Measurements from ENCODE around the gene TEX28.
"Not testable (repeated sequence)": the region's sequence is repeated elsewhere in the genome, so short reads cannot be mapped to it uniquely, and the experiment has no call there.

TEX28 gene

DNA sequence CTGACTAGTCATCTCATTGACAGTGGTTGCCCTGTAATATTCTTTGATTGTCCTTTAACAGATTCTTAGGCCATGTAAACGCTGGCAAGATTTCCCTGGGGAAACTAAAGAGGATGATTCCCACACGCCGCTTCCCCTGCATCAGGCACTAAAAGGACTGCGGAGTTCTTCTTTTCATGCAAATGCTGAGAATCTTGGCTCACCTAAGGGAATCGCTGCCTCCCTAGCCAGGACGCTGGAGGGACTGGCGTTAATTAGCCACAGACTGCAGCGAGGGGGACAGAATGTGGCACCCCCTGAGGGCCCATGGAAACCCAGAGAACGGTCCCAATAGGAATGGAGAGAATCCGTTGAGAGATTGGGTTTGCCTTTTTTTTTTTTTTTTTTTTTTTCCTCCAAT, 8.5 kb downstream of the TEX28 start:
- H3K9me3 ChIP-seq (ENCODE audit: control insufficient read depth, insufficient read depth, low read length); H3K27me3 ChIP-seq (ENCODE audit: control insufficient read depth, insufficient read depth, low read length); H3K9ac ChIP-seq (ENCODE audit: low read depth, low read length); H3K4me1 ChIP-seq (ENCODE audit: control insufficient read depth, insufficient read depth, low read length); H3K36me3 ChIP-seq (ENCODE audit: control insufficient read depth, insufficient read depth, low read length); H3K4me3 ChIP-seq (ENCODE audit: low read depth, low read length): not testable (repeated sequence)

DNA sequence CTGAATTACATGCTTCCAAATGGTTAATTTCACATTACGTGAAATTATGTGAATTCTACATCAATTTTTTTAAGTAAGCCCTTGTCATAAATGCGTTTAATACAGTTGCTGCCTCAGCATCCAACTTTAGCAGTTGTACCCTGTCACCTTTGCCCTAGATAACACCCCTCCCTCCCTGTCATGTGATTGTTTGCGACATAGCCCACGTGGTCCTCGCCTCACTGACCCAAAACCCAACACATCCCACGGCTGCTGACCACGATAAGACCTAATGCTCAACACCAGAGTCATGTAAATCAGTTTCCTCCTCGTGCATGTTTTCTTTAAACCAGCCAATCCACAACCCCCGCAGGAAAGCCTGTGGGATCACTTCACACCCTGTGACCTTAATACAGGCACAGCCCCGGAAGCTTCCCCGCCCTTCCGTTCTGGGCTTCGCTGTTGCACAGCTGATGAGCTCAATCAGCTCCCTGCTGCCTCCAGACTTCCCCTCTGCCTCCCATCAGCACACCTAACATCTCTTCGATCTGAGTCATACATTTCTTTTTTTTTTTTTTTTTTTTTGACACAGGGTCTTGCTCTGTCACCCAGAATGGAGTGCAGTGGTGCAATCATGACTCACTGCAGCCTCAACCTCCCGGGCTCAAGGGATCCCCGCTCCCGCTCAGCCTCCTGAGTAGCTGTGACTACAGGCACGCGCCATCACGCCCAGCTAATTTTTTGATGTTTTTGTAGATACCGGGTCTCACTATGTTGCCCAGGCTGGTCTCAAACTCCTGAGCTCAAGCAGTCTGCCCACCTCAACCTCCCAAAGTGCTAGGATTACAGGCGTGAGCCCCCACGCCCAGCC, 10.2 kb downstream of the TEX28 start:
- not testable (repeated sequence) for H3K27me3 ChIP-seq (ENCODE audit: control insufficient read depth, insufficient read depth, low read length); H3K9ac ChIP-seq (ENCODE audit: low read depth, low read length); H3K36me3 ChIP-seq (ENCODE audit: control insufficient read depth, insufficient read depth, low read length); H3K4me3 ChIP-seq (ENCODE audit: low read depth, low read length); H3K4me1 ChIP-seq (ENCODE audit: control insufficient read depth, insufficient read depth, low read length); H3K9me3 ChIP-seq (ENCODE audit: control insufficient read depth, insufficient read depth, low read length)

DNA sequence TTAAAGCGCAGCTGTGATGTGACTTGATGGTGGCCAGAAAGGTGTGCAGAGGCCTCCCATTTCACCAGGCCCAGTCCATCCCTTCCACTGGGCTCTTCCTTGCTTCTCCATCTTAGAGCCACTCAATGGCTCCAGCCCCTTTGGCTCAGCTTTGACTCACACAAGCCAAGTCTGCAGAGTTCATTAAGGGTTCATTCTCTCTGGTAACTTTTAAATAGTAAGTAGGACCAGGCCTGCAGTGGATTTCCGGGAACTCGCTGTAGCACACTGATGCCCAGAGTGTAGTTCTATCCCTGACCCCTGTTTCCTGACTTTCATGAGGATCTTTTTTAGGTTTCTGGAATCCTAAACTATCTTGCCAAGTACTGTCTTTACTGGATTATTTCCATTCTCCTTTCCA, 25.7 kb downstream of the TEX28 start:
- not testable (repeated sequence) for H3K4me1 ChIP-seq (ENCODE audit: control insufficient read depth, insufficient read depth, low read length); H3K4me3 ChIP-seq (ENCODE audit: low read depth, low read length); H3K9ac ChIP-seq (ENCODE audit: low read depth, low read length); H3K9me3 ChIP-seq (ENCODE audit: control insufficient read depth, insufficient read depth, low read length); H3K27me3 ChIP-seq (ENCODE audit: control insufficient read depth, insufficient read depth, low read length); H3K36me3 ChIP-seq (ENCODE audit: control insufficient read depth, insufficient read depth, low read length)

DNA sequence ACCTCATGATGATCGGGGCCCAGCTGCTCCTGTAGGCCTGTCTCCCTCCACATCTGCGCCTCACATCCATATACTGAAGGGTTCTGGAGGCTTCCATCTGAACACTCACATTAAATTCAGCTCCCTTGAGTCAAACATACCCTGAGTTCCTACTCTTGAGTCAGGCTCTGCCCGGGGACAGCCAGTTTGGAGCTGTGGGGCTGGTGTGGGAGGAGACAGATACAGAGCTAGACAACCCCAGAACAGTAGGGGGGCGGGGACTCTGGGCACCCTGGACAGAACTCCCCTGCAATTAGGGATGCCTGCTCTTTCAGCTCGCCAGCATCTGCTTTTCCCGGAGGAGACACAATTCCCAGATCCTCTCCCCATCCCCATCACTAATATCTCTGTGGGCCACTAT, 31.9 kb downstream of the TEX28 start:
- H3K9me3 ChIP-seq (ENCODE audit: control insufficient read depth, insufficient read depth, low read length); H3K9ac ChIP-seq (ENCODE audit: low read depth, low read length); H3K4me3 ChIP-seq (ENCODE audit: low read depth, low read length); H3K4me1 ChIP-seq (ENCODE audit: control insufficient read depth, insufficient read depth, low read length); H3K27me3 ChIP-seq (ENCODE audit: control insufficient read depth, insufficient read depth, low read length); H3K36me3 ChIP-seq (ENCODE audit: control insufficient read depth, insufficient read depth, low read length): not testable (repeated sequence)

DNA sequence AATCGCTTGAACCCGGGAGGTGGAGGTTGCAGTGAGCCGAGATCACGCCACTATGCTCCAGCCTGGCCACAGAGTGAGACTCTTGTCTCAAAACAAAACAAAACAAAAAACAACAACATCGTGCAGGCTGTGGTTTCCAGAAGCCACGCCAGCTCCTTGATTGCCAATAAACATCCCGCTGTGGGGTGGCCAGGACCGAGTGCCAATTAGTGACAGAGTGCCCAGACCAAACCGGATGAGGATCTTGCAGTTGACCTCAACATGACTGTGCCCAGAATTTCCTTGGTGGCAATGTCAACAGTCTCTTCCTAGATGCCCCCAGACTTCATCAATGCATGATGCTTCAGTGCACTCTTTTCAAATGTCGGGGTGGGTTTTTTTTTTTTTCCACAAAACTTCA, 36.2 kb downstream of the TEX28 start:
- H3K4me1 ChIP-seq (ENCODE audit: control insufficient read depth, insufficient read depth, low read length); H3K4me3 ChIP-seq (ENCODE audit: low read depth, low read length); H3K36me3 ChIP-seq (ENCODE audit: control insufficient read depth, insufficient read depth, low read length); H3K9ac ChIP-seq (ENCODE audit: low read depth, low read length); H3K27me3 ChIP-seq (ENCODE audit: control insufficient read depth, insufficient read depth, low read length); H3K9me3 ChIP-seq (ENCODE audit: control insufficient read depth, insufficient read depth, low read length): not testable (repeated sequence)

DNA sequence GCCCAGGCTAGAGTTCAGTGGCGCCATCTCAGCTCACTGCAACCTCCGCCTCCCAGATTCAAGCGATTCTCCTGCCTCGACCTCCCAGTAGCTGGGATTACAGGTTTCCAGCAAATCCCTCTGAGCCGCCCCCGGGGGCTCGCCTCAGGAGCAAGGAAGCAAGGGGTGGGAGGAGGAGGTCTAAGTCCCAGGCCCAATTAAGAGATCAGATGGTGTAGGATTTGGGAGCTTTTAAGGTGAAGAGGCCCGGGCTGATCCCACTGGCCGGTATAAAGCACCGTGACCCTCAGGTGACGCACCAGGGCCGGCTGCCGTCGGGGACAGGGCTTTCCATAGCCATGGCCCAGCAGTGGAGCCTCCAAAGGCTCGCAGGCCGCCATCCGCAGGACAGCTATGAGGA, 37.6 kb downstream of the TEX28 start, which contains the start of gene OPN1MW3:
Gene OPN1MW3 (plus strand): TSS at position 301 of the 400 bp plus-strand sequence. CDS start 38 bp downstream, at position 339.
- not testable (repeated sequence) for H3K9me3 ChIP-seq (ENCODE audit: control insufficient read depth, insufficient read depth, low read length); H3K36me3 ChIP-seq (ENCODE audit: control insufficient read depth, insufficient read depth, low read length); H3K27me3 ChIP-seq (ENCODE audit: control insufficient read depth, insufficient read depth, low read length); H3K4me3 ChIP-seq (ENCODE audit: low read depth, low read length); H3K9ac ChIP-seq (ENCODE audit: low read depth, low read length); H3K4me1 ChIP-seq (ENCODE audit: control insufficient read depth, insufficient read depth, low read length)

DNA sequence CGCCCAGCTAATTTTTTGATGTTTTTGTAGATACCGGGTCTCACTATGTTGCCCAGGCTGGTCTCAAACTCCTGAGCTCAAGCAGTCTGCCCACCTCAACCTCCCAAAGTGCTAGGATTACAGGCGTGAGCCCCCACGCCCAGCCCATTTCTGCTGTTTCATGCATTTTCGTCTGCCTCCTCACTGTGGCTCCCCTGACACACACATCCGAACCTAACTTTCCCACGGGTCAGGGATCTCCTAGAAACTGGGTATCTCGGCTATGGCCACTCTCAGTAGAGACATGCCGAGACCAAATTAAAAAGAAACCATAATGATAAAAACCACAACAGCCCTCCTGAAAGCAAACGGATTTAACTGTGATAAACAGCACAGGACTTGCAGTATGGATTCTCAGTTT, 46.8 kb downstream of the TEX28 start:
- H3K4me3 ChIP-seq (ENCODE audit: low read depth, low read length); H3K27me3 ChIP-seq (ENCODE audit: control insufficient read depth, insufficient read depth, low read length); H3K9me3 ChIP-seq (ENCODE audit: control insufficient read depth, insufficient read depth, low read length); H3K9ac ChIP-seq (ENCODE audit: low read depth, low read length); H3K4me1 ChIP-seq (ENCODE audit: control insufficient read depth, insufficient read depth, low read length); H3K36me3 ChIP-seq (ENCODE audit: control insufficient read depth, insufficient read depth, low read length): not testable (repeated sequence)

DNA sequence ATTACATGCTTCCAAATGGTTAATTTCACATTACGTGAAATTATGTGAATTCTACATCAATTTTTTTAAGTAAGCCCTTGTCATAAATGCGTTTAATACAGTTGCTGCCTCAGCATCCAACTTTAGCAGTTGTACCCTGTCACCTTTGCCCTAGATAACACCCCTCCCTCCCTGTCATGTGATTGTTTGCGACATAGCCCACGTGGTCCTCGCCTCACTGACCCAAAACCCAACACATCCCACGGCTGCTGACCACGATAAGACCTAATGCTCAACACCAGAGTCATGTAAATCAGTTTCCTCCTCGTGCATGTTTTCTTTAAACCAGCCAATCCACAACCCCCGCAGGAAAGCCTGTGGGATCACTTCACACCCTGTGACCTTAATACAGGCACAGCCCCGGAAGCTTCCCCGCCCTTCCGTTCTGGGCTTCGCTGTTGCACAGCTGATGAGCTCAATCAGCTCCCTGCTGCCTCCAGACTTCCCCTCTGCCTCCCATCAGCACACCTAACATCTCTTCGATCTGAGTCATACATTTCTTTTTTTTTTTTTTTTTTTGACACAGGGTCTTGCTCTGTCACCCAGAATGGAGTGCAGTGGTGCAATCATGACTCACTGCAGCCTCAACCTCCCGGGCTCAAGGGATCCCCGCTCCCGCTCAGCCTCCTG, 47.4 kb downstream of the TEX28 start:
- not testable (repeated sequence) for H3K4me3 ChIP-seq (ENCODE audit: low read depth, low read length)

DNA sequence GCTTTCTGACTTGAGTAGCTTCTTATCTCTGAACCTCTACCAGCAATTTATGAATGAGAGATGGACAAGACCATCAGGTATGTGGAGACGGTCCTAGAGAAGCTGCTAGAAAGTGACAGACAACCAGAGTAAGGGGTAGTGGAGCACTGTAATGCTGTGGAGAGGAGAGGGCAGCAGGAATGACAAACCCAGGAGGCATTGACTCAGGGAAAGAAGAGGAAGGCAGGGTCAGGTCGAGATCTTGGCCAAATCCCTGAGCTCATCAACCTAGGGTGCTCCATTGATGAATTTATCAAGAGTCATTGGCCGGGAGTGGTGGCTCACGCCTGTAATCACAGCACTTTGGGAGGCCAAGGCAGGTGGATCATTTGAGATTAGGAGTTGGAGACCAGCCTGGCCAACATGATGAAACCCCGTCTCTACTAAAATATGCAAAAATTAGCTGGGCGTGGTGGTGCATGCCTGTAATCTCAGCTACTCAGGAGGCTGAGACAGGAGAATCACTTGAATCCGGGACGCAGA, 54.9 kb downstream of the TEX28 start:
- not testable (repeated sequence) for H3K27me3 ChIP-seq (ENCODE audit: control insufficient read depth, insufficient read depth, low read length); H3K4me3 ChIP-seq (ENCODE audit: low read depth, low read length); H3K4me1 ChIP-seq (ENCODE audit: control insufficient read depth, insufficient read depth, low read length); H3K9ac ChIP-seq (ENCODE audit: low read depth, low read length); H3K9me3 ChIP-seq (ENCODE audit: control insufficient read depth, insufficient read depth, low read length); H3K36me3 ChIP-seq (ENCODE audit: control insufficient read depth, insufficient read depth, low read length)

More for the DNA sequence above, 47.4 kb downstream of the TEX28 start:
- H3K36me3 ChIP-seq (ENCODE audit: control insufficient read depth, insufficient read depth, low read length); H3K27me3 ChIP-seq (ENCODE audit: control insufficient read depth, insufficient read depth, low read length); H3K4me1 ChIP-seq (ENCODE audit: control insufficient read depth, insufficient read depth, low read length); H3K9me3 ChIP-seq (ENCODE audit: control insufficient read depth, insufficient read depth, low read length); H3K9ac ChIP-seq (ENCODE audit: low read depth, low read length): not testable (repeated sequence)

DNA sequence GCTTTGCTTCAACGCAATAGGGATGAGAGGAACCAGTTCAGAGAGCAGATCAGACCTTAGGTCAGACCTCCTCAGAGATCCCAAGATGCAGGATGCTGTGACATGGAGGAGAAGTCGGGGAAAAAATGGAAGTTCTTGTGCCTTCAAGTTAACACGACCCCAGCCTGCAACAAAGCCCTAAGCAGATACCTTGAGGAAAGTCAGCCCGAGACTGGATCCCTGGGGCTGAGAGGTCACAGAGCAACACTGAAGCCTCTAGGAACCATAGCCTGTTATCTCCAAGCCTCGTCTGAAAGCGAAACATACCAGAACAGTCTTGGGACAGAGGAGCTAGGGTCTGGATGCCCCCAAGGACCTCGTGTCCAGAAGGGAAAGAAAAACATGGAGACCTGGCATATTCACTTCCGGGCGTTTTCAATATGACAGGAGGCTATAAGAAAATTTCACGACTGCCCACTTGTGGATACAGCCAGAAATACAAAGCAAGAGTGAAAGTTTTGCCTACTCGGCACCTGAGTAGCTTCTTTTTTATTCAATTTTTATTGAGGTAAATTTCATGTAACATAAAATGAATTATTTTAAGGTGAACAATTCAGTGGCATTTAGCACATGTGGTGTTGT, 55.9 kb downstream of the TEX28 start:
- not testable (repeated sequence) for H3K9ac ChIP-seq (ENCODE audit: low read depth, low read length)

DNA sequence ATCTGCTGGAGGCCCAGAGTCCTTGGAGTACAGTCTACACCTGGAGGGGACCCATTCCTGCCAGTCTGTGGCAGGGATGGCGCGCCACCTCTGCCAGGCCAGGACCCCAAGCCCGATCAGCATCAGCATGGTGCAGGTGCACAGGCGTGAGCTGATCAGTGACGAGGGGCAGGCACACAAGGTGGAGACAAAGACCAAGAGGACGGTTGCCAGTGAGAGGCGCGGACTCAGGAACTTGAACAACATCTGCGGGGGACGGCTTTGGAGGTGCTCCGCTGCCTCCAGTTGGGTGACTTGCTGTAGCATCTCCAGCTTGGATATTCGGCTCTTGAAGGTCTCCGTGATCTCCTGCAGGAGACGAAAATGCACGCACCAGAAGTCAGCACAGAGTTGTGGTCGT, 61.3 kb downstream of the TEX28 start:
- not testable (repeated sequence) for H3K9me3 ChIP-seq (ENCODE audit: control insufficient read depth, insufficient read depth, low read length); H3K36me3 ChIP-seq (ENCODE audit: control insufficient read depth, insufficient read depth, low read length); H3K4me1 ChIP-seq (ENCODE audit: control insufficient read depth, insufficient read depth, low read length); H3K27me3 ChIP-seq (ENCODE audit: control insufficient read depth, insufficient read depth, low read length); H3K9ac ChIP-seq (ENCODE audit: low read depth, low read length); H3K4me3 ChIP-seq (ENCODE audit: low read depth, low read length)

More for the DNA sequence above, 55.9 kb downstream of the TEX28 start:
- not testable (repeated sequence) for H3K9me3 ChIP-seq (ENCODE audit: control insufficient read depth, insufficient read depth, low read length); H3K27me3 ChIP-seq (ENCODE audit: control insufficient read depth, insufficient read depth, low read length); H3K4me1 ChIP-seq (ENCODE audit: control insufficient read depth, insufficient read depth, low read length); H3K4me3 ChIP-seq (ENCODE audit: low read depth, low read length); H3K36me3 ChIP-seq (ENCODE audit: control insufficient read depth, insufficient read depth, low read length)

DNA sequence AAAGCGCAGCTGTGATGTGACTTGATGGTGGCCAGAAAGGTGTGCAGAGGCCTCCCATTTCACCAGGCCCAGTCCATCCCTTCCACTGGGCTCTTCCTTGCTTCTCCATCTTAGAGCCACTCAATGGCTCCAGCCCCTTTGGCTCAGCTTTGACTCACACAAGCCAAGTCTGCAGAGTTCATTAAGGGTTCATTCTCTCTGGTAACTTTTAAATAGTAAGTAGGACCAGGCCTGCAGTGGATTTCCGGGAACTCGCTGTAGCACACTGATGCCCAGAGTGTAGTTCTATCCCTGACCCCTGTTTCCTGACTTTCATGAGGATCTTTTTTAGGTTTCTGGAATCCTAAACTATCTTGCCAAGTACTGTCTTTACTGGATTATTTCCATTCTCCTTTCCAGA, 63.5 kb downstream of the TEX28 start:
- not testable (repeated sequence) for H3K4me1 ChIP-seq (ENCODE audit: control insufficient read depth, insufficient read depth, low read length); H3K9me3 ChIP-seq (ENCODE audit: control insufficient read depth, insufficient read depth, low read length); H3K27me3 ChIP-seq (ENCODE audit: control insufficient read depth, insufficient read depth, low read length); H3K4me3 ChIP-seq (ENCODE audit: low read depth, low read length); H3K36me3 ChIP-seq (ENCODE audit: control insufficient read depth, insufficient read depth, low read length); H3K9ac ChIP-seq (ENCODE audit: low read depth, low read length)
